Measurements from ENCODE around the gene ATP5F1C.

The ATP5F1C gene

DNA sequence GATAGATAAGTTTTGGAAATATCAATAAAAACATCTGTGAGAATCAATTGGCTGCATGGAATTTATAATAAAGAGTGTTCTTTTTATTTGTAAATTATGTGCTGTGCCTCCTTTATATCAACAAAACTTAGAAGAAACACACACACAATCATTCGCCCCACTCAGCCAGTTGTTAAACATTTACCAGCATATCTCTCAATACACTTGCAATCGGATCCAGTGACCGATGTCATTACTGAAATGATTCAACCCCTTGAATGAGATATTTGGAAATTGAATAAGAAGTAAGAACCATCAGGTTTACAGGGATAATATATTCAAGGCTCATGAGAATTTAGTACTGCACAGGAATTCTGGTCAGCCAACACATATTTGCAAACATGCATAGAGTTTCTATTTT lies 65.9 kb downstream of the ATP5F1C start:
- no peak for DNase-seq

DNA sequence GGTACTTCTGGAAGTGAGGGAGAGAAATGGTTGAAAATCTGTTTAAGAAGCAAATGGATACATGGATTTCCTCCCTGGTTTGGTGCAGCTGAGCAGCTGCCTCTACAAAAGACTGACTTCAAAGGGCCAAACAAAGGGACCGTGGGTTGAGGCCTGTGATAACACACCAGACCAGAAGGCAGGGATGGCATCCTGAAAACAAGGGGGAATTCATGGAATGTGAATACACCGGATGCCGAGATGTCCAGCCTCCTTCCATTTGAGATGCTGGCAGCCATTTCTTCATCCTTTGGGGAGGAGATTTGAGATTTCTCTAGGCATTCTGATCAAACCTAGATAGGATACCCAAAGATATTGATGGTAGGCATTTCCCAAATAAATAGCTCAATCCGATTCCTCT lies 67.2 kb downstream of the ATP5F1C start:
- DNase-seq = no peak

- DNase-seq = no peak
Observed at GRCh38 chr10:7856678-7857077, 68.7 kb downstream of the ATP5F1C start.

- no peak for DNase-seq
Observed at GRCh38 chr10:7857262-7857661, 69.3 kb downstream of the ATP5F1C start.

All from T1000 (cell line).